OCI-LY1 (cell line): ENCODE data around the gene BAIAP2L1.

Source experiments
- H2AFZ ChIP-seq: fragments of 200-600 bp; sonication (generic), shearing (Covaris generic); 2 replicates; pipeline ENCODE4 v1.6.0; 2014; ENCODE audit warnings: antibody characterized with exemption, mild to moderate bottlenecking, low read length
- H3F3A ChIP-seq: fragments of 200-600 bp; sonication (generic), shearing (Covaris generic); 2 replicates; pipeline ENCODE4 v1.6.0; 2014; ENCODE audit warnings: mild to moderate bottlenecking, antibody characterized with exemption, low read length, moderate library complexity; ENCODE audit not compliant: insufficient read depth
- H3K27ac ChIP-seq: fragments of 200-600 bp; sonication (generic); 2 replicates; pipeline ENCODE4 v1.5.1; 2014; ENCODE audit warnings: low read length, mixed run types, mild to moderate bottlenecking, low read depth; ENCODE audit not compliant: poor library complexity, severe bottlenecking
- H3K27me3 ChIP-seq: fragments of 200-600 bp; sonication (generic); 2 replicates; pipeline ENCODE4 v1.6.0; 2014; ENCODE audit warnings: antibody characterized with exemption, mild to moderate bottlenecking, low read length, moderate library complexity; ENCODE audit not compliant: insufficient read depth
- H3K36me3 ChIP-seq: fragments of 200-600 bp; sonication (generic); 2 replicates; pipeline ENCODE4 v1.6.1; 2014; ENCODE audit warnings: mild to moderate bottlenecking, antibody characterized with exemption, low read length, moderate library complexity, mixed read lengths; ENCODE audit not compliant: insufficient read depth
- H3K4me1 ChIP-seq: fragments of 200-600 bp; sonication (generic); 2 replicates; pipeline ENCODE4 v1.5.1; 2014; ENCODE audit warnings: mild to moderate bottlenecking, low read length, moderate library complexity; ENCODE audit not compliant: insufficient read depth, severe bottlenecking
- H3K4me2 ChIP-seq: fragments of 200-600 bp; sonication (generic), shearing (Covaris generic); 2 replicates; pipeline ENCODE4 v1.6.1; 2014; ENCODE audit warnings: low read length
- H3K4me3 ChIP-seq: fragments of 200-600 bp; sonication (generic); 2 replicates; pipeline ENCODE4 v1.5.1; 2014; ENCODE audit warnings: low read length, low read depth, mild to moderate bottlenecking, mixed read lengths; ENCODE audit not compliant: poor library complexity, severe bottlenecking
- H3K79me2 ChIP-seq: fragments of 200-600 bp; shearing (Covaris generic); 2 replicates; pipeline ENCODE4 v1.6.1; 2016; ENCODE audit warnings: mixed run types, low read length, mixed read lengths; ENCODE audit not compliant: insufficient read depth
- H3K9ac ChIP-seq: fragments of 200-600 bp; sonication (generic), shearing (Covaris generic); 2 replicates; pipeline ENCODE4 v1.6.1; 2014; ENCODE audit warnings: mild to moderate bottlenecking, low read length, mixed read lengths
- H3K9me2 ChIP-seq: fragments of 200-600 bp; sonication (generic), shearing (Covaris generic); 2 replicates; pipeline ENCODE4 v1.6.1; 2014; ENCODE audit warnings: low read depth, mild to moderate bottlenecking, low read length, mixed read lengths
- H3K9me3 ChIP-seq: fragments of 200-600 bp; shearing (Covaris generic); 2 replicates; pipeline ENCODE4 v1.6.1; 2014; ENCODE audit warnings: low read length, mixed read lengths
- H4K20me1 ChIP-seq: fragments of 200-600 bp; sonication (generic), shearing (Covaris generic); 2 replicates; pipeline ENCODE4 v1.6.0; 2016; ENCODE audit warnings: mild to moderate bottlenecking, low read length; ENCODE audit not compliant: insufficient read depth
- EZH2 ChIP-seq: fragments of 200-600 bp; sonication (generic), shearing (Covaris generic); IDR thresholded peaks from 2 replicates; pipeline ENCODE4 v1.8.0; 2017; ENCODE audit warnings: borderline replicate concordance, mixed run types, mild to moderate bottlenecking, antibody characterized with exemption, low read length, moderate library complexity, mixed read lengths
- TF ChIP-seq, protein P1 (sequence below): fragments of 200-600 bp; sonication (generic), shearing (Covaris generic); IDR thresholded peaks from 2 replicates; pipeline ENCODE4 v1.5.1; 2017; ENCODE audit warnings: mild to moderate bottlenecking, antibody characterized with exemption, low read length, moderate library complexity, mixed read lengths

Gene BAIAP2L1

DNA sequence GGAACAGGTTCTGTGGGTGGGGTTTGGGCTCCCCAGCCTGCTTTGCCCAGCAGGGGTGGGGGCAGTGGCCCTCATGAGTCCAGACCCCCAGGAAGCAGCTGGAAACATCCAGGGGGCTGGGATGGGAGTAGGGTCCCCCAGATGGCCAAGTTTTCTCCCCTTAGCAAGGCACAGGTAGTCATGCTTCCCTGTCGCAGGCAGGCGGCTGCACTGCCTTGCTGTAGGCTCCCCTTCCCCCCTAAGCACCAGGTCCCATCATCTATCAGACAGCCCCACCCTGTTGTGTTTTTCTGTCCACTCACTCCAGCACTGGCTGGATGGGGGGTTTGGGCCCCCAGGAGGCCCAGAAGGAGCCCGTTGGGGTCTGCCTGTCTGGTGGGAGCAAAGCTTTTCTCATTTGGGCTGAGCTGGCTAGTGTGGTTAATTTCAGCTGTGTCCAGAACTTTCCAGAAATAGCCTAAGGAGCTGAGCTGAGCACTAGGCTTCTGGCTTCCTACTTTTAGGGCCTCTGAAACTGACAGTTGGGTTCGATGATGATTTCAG is 111.5 kb downstream of the BAIAP2L1 start:
- H2AFZ ChIP-seq, result no peak overlapping the region
- no peak overlapping the region for H3K9ac ChIP-seq
- TF ChIP-seq EZH2, result no peak
- TF ChIP-seq, protein P1, sequence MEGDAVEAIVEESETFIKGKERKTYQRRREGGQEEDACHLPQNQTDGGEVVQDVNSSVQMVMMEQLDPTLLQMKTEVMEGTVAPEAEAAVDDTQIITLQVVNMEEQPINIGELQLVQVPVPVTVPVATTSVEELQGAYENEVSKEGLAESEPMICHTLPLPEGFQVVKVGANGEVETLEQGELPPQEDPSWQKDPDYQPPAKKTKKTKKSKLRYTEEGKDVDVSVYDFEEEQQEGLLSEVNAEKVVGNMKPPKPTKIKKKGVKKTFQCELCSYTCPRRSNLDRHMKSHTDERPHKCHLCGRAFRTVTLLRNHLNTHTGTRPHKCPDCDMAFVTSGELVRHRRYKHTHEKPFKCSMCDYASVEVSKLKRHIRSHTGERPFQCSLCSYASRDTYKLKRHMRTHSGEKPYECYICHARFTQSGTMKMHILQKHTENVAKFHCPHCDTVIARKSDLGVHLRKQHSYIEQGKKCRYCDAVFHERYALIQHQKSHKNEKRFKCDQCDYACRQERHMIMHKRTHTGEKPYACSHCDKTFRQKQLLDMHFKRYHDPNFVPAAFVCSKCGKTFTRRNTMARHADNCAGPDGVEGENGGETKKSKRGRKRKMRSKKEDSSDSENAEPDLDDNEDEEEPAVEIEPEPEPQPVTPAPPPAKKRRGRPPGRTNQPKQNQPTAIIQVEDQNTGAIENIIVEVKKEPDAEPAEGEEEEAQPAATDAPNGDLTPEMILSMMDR, result no peak
- no peaks in the 10 kb centered on the region for H3K79me2 ChIP-seq
- no peaks in the 10 kb centered on the region for H3K9me3 ChIP-seq
- no peak overlapping the region for H3K4me2 ChIP-seq
- H3K4me3 ChIP-seq, result no peak overlapping the region
- no peaks in the 10 kb centered on the region for H3K36me3 ChIP-seq
- H4K20me1 ChIP-seq, result no peaks in the 10 kb centered on the region
- no peaks in the 10 kb centered on the region for H3K27me3 ChIP-seq
- H3K9me2 ChIP-seq, result no peaks in the 10 kb centered on the region
- H3K27ac ChIP-seq, result no peak overlapping the region
- H3F3A ChIP-seq, result no peaks in the 10 kb centered on the region
- H3K4me1 ChIP-seq, result no peaks in the 10 kb centered on the region

DNA sequence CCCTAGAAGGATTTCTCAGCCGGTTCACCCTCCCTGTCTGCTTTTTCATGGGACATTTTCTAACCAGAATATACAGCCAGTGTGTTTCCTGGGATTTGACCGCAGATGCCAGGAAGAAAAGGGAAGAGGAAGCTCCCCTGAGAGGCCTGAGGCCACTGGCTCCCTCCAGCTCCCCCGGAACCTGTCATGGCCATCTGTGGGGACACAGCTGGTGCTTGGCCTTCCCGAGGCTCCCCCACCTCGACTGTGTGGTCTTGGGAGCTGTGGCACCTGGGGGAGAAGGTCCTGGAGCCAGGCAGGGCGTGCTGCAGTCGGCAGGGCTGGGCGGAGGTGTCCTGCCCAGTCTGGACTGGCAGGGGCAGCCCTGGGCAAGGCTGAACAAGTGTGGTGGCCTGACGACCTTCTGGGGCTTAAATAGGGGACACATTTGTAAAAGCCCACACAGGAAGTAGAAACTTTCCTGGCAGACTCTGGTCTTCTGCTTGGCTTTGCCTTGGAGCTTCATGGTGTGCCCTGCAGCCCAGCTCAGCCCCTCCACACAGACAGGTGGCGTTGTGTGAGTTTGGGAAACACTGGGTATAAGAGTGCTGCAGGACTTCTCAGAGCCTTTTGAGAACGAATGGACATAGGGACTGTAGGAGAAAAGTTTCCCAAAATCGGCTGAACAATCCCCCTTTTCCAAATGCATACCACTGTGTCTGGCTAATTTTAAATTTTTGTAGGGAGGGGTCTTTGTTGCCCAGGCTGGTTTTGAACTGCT is 112.6 kb downstream of the BAIAP2L1 start:
- Histone ChIP-seq H2AFZ (no peak overlapping the region), H3K9me3 (no peaks in the 10 kb centered on the region), H3K9me2 (no peaks in the 10 kb centered on the region), H3K27me3 (no peaks in the 10 kb centered on the region), H3K27ac (no peak overlapping the region), H3K4me3 (no peak overlapping the region), H3K36me3 (peaks cover 6% of the 10 kb centered on the region; the same call in 1 of the 2 replicates), H3K4me2 (no peak overlapping the region), H3F3A (no peaks in the 10 kb centered on the region), H3K79me2 (no peaks in the 10 kb centered on the region), H4K20me1 (no peaks in the 10 kb centered on the region), H3K4me1 (no peaks in the 10 kb centered on the region), H3K9ac (no peak overlapping the region)
- TF ChIP-seq, protein P1, result no peak
- no peak for TF ChIP-seq EZH2

DNA sequence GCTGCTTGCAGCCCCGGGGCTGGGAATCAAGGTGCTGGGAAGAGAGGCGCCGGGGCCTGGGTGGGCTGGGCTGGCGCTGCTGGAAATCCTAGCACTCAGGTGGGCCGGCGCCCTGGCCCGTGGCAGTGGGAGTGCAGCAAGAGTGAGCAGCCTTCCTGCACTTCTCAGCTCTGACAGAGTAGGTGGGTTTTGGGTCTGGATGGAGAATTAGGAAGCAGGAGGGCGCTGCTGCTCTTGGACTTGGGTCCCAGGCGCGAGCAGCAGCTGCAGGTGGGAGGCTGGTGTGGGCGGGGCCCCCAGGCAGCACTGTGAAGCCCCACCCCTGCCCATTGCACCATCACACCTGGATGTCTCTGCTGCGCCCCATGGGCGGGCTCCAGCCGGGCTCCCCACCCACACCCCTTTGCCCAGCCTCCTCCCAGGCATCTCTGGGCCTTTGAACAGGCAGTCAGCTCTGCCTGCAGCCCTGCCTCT is 113.4 kb downstream of the BAIAP2L1 start:
- Histone ChIP-seq H3K4me2 (no peak overlapping the region), H3K4me3 (no peak overlapping the region), H3K9me3 (no peaks in the 10 kb centered on the region), H3K36me3 (peaks cover 6% of the 10 kb centered on the region; the same call in 1 of the 2 replicates), H3F3A (no peaks in the 10 kb centered on the region), H2AFZ (no peak overlapping the region), H3K9me2 (no peaks in the 10 kb centered on the region), H3K79me2 (no peaks in the 10 kb centered on the region), H3K4me1 (peaks cover 5% of the 10 kb centered on the region), H3K27ac (no peak overlapping the region), H4K20me1 (no peaks in the 10 kb centered on the region), H3K27me3 (no peaks in the 10 kb centered on the region), H3K9ac (no peak overlapping the region)
- no peak for TF ChIP-seq EZH2
- TF ChIP-seq, protein P1, result no peak
